Measurements from ENCODE around the gene BEX2.

BEX2 gene

GRCh38 chrX:103275947-103276567 is 34.7 kb downstream of the BEX2 start:
- DNase-seq (ENCODE audit: low spot score) (no peak), FAIRE-seq (no peak)

GRCh38 chrX:103274284-103274683 is 36.5 kb downstream of the BEX2 start:
- FAIRE-seq (no peak), DNase-seq (ENCODE audit: low spot score) (no peak)

All from RCC 7860 (cell line).